Hepatocyte (in vitro differentiated cells): Measurements from ENCODE around the gene MORN2.

Experiments used
- CTCF ChIP-seq: fragments of 200-600 bp; sonication (generic); IDR thresholded peaks from 2 replicates; pipeline ENCODE4 v1.5.1; 2016; ENCODE audit warnings: antibody characterized with exemption, mild to moderate bottlenecking; ENCODE audit not compliant: poor library complexity
- EZH2 ChIP-seq: fragments of 200-600 bp; sonication (generic); IDR thresholded peaks from 2 replicates; pipeline ENCODE4 v1.6.1; 2016; ENCODE audit warnings: antibody characterized with exemption, mild to moderate bottlenecking, borderline replicate concordance

- no peak for TF ChIP-seq CTCF
- no peak for TF ChIP-seq EZH2
These were observed 35.4 kb downstream of the MORN2 start for GRCh38 chr2:38911191-38911590.
